ENCODE data around the gene AVPR2.

The AVPR2 gene

GRCh38 chrX:153883163-153883843, 21.2 kb upstream of the AVPR2 start:
- in situ Hi-C loops (cut with MboI; ENCODE audit: low pct_unique_long_range_greater_than_20kb, low sequenced_read_pairs), result no loop called here

DNA sequence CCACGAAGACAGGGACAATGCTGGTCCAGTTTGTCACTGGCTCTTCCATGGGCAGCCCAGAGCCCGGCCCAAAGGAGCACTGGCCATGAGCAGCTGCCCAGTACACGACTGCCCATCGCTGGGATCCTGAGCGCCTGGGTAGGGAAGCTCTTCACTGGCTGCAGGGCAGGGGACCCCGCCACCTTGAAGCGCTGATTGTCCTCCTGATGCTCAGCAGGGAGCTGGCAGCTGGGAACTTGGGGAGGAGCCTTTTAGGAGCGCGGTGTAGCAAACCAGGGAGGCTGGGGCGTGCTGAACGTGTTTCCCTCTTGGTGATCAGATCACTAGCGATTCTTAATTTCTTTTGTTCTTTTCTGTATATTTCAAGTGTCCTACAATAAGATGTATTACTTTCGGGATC, 20.3 kb upstream of the AVPR2 start:
- in situ Hi-C loops (cut with MboI; ENCODE audit: low pct_unique_long_range_greater_than_20kb, low sequenced_read_pairs), result no loop called here
- DNase-seq, result no peak

More at GRCh38 chrX:153883163-153883843, 21.2 kb upstream of the AVPR2 start:
- no peak for DNase-seq

GRCh38 chrX:153884590-153884989, 19.9 kb upstream of the AVPR2 start:
- in situ Hi-C loops (cut with MboI; ENCODE audit: low pct_unique_long_range_greater_than_20kb, low sequenced_read_pairs), result no loop called here
- no peak for DNase-seq

GRCh38 chrX:153885208-153885787, 19.2 kb upstream of the AVPR2 start:
- DNase-seq, result no peak
- in situ Hi-C loops (cut with MboI; ENCODE audit: low pct_unique_long_range_greater_than_20kb, low sequenced_read_pairs), result no loop called here

DNA sequence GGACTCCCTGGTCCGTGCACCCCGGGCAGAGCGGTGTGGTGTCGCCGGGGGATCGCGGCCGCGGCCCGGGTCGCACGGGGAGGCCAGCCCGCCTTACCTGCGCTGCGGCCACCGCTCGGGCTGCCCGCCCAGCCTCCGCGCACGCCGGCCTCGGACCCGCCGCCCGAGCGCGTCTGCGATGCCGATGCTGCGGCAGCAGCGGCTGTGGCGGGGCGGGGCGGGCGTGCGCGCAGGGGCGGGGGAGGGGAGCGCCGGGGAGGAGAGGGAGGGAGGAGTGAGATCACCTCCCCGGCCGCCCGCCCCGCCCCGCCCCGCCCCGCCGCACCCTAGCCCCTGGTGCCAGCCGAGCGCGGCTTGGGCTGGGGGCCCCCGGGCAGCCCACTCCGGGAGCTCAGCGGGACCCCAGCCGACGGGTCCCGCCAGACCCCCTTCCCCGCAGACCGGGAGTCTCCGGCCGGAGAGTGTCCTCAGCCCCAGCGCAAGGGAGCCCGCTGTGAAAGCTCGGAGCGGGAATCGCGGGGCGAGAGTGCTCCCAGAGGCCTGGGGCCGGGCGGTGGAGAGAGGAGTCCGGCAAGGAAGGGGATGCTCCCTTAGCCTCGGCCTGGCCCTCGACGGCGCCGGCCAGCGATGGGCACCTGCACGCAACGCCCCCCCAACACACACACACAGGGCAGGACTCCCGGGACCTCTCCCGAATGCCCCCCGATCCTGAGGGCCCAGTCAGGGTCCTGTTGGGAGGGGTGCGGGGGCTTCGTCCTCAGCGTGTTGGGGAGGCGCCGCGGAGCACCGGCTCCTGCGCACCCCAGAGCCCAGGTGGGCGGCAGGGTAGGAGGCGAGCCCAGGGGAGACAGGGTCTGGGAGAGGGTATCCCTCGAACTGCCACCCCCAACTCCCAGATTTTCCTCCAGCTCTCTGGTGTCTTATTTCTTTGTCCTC, 18.2 kb upstream of the AVPR2 start, which contains the start of gene L1CAM:
L1CAM (minus strand) TSS at position 206 of the 936 bp plus-strand sequence. CDS start 10,337 bp downstream, outside the sequence.
- DNase-seq, result no peak
- in situ Hi-C loops (cut with MboI; ENCODE audit: low pct_unique_long_range_greater_than_20kb, low sequenced_read_pairs), result no loop called here

DNA sequence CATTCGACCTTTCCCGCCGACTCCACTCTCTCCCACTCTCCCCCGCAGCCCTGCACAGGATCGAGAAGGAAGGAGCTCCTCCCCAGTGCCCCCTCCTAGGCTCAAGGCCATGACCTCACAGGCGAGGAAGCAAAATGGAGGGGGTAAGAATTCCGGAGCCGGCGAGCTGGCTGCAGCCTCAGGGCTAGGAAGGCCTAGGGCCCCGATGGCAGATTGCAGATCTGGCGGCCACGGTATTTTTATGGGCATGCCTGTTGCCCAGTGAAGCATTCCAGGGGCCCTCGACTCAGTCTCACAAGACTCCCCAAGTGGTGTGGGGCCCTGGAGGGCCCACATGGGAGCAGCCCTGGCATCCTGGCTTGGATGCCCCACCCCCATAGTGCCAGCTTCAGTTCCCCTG, 17.6 kb upstream of the AVPR2 start:
- DNase-seq, result no peak
- in situ Hi-C loops (cut with MboI; ENCODE audit: low pct_unique_long_range_greater_than_20kb, low sequenced_read_pairs), result no loop called here

DNA sequence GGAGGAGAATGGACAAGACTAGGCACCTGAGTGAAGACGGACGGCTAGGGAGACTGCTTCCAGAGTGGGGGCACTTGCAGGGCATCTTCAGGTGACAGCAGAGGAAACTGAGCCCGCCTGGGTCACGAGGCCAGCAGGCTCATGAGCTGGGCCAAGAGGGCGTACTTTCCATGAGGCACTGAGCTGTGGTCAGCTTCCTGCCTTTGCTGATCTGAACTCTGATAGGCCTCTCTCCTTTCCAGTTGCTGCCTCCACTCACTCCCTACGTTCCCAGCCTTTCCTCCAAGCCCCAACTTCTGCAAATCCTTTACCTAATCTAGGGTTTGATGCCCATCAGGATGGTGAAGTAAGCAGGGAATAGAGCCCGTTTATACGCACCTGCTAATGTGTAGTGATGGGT, 17.1 kb upstream of the AVPR2 start:
- no peak for DNase-seq
- in situ Hi-C loops (cut with MboI; ENCODE audit: low pct_unique_long_range_greater_than_20kb, low sequenced_read_pairs), result no loop called here

- in situ Hi-C loops (cut with MboI; ENCODE audit: low pct_unique_long_range_greater_than_20kb, low sequenced_read_pairs), result no loop called here
- no peak for DNase-seq
These were observed 16.1 kb upstream of the AVPR2 start for GRCh38 chrX:153888344-153888743.

GRCh38 chrX:153889123-153889522, 15.3 kb upstream of the AVPR2 start:
- no peak for DNase-seq
- in situ Hi-C loops (cut with MboI; ENCODE audit: low pct_unique_long_range_greater_than_20kb, low sequenced_read_pairs), result no loop called here

DNA sequence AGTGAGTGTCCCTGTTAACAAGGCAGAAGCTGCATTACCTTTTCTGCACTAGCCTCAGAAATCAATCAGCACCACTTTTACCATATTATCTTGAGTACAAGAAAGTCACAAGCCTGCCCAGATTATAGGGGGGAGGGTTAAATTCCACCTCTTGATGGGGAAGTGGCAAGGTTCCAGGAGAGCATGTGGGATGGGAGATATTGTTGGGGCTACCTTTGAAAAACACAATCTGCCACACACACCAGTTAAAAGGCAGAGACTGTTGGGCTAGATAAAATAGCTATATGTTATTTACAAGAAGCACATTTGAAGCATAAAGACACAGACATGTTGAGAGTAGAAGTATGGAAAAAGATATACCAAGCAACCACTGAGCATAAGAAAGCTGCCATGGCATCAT, 6.6 kb upstream of the AVPR2 start:
- in situ Hi-C loops (cut with MboI; ENCODE audit: low pct_unique_long_range_greater_than_20kb, low sequenced_read_pairs), result no loop called here
- DNase-seq, result no peak

DNA sequence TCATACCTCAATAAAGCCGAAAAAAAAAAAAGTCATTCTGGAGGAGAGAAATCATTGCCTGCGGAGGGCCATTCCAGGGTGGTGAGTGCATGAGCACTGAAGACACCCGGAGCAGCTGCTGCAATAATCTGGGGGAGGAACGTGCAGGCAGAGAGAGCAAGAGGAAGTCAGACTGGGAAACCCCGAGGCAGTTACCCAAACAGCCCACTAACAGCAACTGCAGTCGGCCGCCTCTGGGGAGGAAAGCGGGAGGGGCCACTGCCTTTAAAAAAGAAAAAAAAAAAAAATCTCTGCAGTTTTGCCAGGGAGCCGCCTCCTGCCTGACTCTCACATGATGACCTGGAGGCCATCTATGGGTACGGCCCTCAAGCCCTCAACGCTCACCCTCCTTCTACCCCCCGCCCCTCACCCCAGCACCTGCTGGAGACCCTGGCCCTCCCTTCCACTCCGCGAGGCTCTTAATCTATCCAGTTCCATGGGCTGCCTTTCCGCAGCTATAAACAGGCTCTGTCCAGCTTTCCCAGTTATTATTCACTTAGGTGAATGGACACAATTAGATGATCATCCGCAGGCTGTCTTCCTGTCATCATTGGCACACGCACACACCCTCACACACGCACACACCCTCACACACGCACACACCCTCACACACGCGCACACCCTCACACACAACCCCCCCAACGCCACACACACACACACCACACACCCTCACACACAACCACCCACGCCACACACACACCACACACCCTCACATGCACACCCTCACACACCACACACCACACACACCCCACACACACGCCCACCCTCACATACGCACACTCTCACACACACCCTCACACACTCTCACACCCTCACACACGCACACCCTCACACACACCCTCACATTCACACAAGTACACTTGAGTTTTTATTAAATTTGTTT, 3.4 kb upstream of the AVPR2 start:
- in situ Hi-C loops (cut with MboI; ENCODE audit: low pct_unique_long_range_greater_than_20kb, low sequenced_read_pairs), result no loop called here
- peak; percentile 97 for DNase-seq

- in situ Hi-C loops (cut with MboI; ENCODE audit: low pct_unique_long_range_greater_than_20kb, low sequenced_read_pairs), result no loop called here
- DNase-seq, result peak; percentile 46
These were observed 2.7 kb upstream of the AVPR2 start for GRCh38 chrX:153901753-153902140.

DNA sequence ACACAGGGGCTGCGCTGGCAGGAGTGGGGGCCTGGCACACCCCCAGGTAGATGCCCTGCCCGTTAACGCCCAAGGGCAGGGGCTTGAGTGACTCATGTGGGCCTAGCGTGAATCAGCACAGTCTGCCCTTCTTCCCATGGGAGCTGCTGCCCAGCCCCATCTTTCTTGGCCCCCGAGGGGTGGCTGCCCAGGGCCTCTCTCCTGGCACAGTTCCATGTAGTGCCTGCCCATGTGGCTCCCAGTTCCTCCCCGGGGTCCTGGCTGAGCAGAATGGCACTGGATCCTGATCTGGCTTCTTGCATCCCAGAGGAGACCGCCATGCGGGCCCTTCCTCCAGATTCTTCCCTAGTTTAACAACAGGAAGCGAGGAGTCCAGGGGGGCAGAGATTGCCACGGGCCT, 2.1 kb upstream of the AVPR2 start:
- in situ Hi-C loops (cut with MboI; ENCODE audit: low pct_unique_long_range_greater_than_20kb, low sequenced_read_pairs), result no loop called here
- DNase-seq, result no peak

DNA sequence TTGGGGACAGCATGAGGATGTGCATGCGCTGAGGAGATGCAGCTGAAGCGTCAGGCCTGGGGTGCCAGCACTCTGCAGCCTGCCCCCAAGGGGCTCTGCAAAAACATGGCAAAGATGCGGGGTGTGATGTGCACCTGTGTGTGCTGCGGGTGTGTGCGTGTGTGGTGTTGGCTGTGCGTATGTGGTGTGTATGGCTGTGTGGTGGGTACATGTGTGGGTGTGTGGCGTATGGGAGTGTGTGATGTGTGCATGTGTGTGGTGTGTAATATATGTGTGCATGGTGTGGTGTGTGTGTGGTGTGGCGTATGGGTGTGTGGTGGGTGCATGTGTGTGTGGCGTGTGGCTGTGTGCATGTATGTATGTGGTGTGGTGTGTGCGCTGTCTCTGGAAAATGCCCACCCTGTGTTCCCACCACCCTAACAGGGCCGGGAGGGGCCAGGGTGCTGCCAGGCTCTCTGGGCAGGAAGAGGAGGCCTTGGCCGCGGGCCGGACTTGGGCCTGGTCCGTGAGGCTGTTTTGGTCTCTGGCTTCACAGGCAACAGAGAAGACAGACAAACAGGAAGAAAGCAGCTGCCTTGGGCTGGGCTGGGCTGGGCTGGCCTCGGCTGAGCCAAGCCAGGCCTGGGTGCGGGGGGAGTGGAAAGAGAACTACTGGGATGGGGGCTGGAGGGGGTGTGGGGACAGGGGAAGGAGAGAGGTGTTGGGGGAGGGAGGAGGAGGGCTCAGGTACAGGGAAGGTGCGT, 1.1 kb upstream of the AVPR2 start:
- peak; percentile 53 for DNase-seq
- in situ Hi-C loops (cut with MboI; ENCODE audit: low pct_unique_long_range_greater_than_20kb, low sequenced_read_pairs), result no loop called here

DNA sequence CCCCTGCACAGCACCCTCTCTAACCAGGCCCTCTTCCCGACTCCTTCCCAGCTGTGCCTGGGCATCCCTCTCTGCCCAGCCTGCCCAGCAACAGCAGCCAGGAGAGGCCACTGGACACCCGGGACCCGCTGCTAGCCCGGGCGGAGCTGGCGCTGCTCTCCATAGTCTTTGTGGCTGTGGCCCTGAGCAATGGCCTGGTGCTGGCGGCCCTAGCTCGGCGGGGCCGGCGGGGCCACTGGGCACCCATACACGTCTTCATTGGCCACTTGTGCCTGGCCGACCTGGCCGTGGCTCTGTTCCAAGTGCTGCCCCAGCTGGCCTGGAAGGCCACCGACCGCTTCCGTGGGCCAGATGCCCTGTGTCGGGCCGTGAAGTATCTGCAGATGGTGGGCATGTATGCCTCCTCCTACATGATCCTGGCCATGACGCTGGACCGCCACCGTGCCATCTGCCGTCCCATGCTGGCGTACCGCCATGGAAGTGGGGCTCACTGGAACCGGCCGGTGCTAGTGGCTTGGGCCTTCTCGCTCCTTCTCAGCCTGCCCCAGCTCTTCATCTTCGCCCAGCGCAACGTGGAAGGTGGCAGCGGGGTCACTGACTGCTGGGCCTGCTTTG, 1.1 kb downstream of the AVPR2 start:
- in situ Hi-C loops (cut with MboI; ENCODE audit: low pct_unique_long_range_greater_than_20kb, low sequenced_read_pairs), result no loop called here
- no peak for DNase-seq

DNA sequence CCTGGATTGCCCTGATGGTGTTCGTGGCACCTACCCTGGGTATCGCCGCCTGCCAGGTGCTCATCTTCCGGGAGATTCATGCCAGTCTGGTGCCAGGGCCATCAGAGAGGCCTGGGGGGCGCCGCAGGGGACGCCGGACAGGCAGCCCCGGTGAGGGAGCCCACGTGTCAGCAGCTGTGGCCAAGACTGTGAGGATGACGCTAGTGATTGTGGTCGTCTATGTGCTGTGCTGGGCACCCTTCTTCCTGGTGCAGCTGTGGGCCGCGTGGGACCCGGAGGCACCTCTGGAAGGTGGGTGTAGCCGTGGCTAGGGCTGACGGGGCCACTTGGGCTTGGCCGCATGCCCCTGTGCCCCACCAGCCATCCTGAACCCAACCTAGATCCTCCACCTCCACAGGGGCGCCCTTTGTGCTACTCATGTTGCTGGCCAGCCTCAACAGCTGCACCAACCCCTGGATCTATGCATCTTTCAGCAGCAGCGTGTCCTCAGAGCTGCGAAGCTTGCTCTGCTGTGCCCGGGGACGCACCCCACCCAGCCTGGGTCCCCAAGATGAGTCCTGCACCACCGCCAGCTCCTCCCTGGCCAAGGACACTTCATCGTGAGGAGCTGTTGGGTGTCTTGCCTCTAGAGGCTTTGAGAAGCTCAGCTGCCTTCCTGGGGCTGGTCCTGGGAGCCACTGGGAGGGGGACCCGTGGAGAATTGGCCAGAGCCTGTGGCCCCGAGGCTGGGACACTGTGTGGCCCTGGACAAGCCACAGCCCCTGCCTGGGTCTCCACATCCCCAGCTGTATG, 1.8 kb downstream of the AVPR2 start:
- no peak for DNase-seq
- in situ Hi-C loops (cut with MboI; ENCODE audit: low pct_unique_long_range_greater_than_20kb, low sequenced_read_pairs), result no loop called here

GRCh38 chrX:153907456-153907855, 3.0 kb downstream of the AVPR2 start:
- DNase-seq, result no peak
- in situ Hi-C loops (cut with MboI; ENCODE audit: low pct_unique_long_range_greater_than_20kb, low sequenced_read_pairs), result no loop called here

Measured in KBM-7 (cell line).